K562 (cell line): ENCODE results near the gene CCDC71L. TPM values are rescaled to one million over a fixed set of nuclear protein-coding genes. Genes with fewer than 3 reads are reported as not detected.

ENCODE experiments used
- ATAC-seq: fragments of 200-7000 bp; cut with Tn5 transposase; 3 replicates; pipeline ENCODE4 v1.9.1; 2020; ENCODE audit warnings: moderate library complexity
- BruUV-seq: library from RNA; stranded (reverse); fragments of 400-500 nt; replicated peaks from 2 replicates; lab custom pipeline; 2021; lab: Mats Ljungman, UMichigan
- CTCF ChIA-PET: fragments of 300-600 bp; formaldehyde crosslinking; extraction: SDS; loops from one replicate; lab custom pipeline; 2021; ENCODE audit warnings: low intra/inter-chr PET ratio; lab: Yijun Ruan, JAX
- POLR2A ChIA-PET: fragments of 300-600, 350-650 bp; sonication (Branson Sonifier 250); formaldehyde crosslinking; extraction: SDS; loops from one replicate; lab custom pipeline; 2021; ENCODE audit warnings: antibody characterized with exemption, inconsistent platforms; lab: Yijun Ruan, JAX
- DNase-seq, 4 experiments: peaks; one replicate each; pipeline versions ENCODE4 v3.0.0 to v3.0.0-alpha.2; 2011 to 2018; ENCODE audit warnings: low spot score in 3 of 4, mixed read lengths in 3 of 4; ENCODE audit errors: extremely low read depth in 1 of 4
- FAIRE-seq: peaks from 2 replicates; lab custom pipeline; 2011; peaks lifted over from hg19 to GRCh38; lab: Jason Lieb, UNC
- H2AFZ ChIP-seq: 2 replicates; pipeline ENCODE4 v1.6.0; 2011; ENCODE audit warnings: low read depth, low read length, control low read depth, inconsistent platforms
- H3K27ac ChIP-seq: fragments of 200-600 bp; 3 replicates; pipeline ENCODE4 v1.8.0; 2011; ENCODE audit warnings: low read depth, mild to moderate bottlenecking, control low read depth, inconsistent platforms, low read length, moderate library complexity, mixed read lengths; ENCODE audit errors: extremely low read depth
- H3K27me3 ChIP-seq, 2 experiments: fragments of 300-600 bp in 1 of 2; 2 replicates in 1 of 2; 3 replicates in 1 of 2; pipeline versions ENCODE4 v1.6.0 to v1.8.0; 2011; ENCODE audit warnings: inconsistent platforms in 2 of 2, low read length in 2 of 2, mild to moderate bottlenecking in 1 of 2, mixed read lengths in 1 of 2, moderate library complexity in 1 of 2; ENCODE audit not compliant: control insufficient read depth in 2 of 2, insufficient read depth in 2 of 2
- H3K36me3 ChIP-seq: fragments of 300-600 bp; 3 replicates; pipeline ENCODE4 v1.8.0; 2011; ENCODE audit warnings: mild to moderate bottlenecking, low read length, inconsistent platforms; ENCODE audit not compliant: control insufficient read depth, insufficient read depth
- H3K4me1 ChIP-seq, 2 experiments: fragments of 200-600 bp in 1 of 2; replicated peaks in 1 of 2; 2 replicates in 1 of 2; 3 replicates in 1 of 2; pipeline versions ENCODE4 v1.5.1 to v1.8.0; 2011; ENCODE audit warnings: inconsistent platforms in 2 of 2, low read length in 2 of 2, mild to moderate bottlenecking in 1 of 2, mixed read lengths in 1 of 2, moderate library complexity in 1 of 2; ENCODE audit not compliant: control insufficient read depth in 2 of 2, insufficient read depth in 2 of 2
- H3K4me2 ChIP-seq: 2 replicates; pipeline ENCODE4 v1.6.1; 2011; ENCODE audit warnings: low read length, control low read depth, inconsistent platforms, mixed read lengths; ENCODE audit not compliant: insufficient read depth
- H3K4me3 ChIP-seq: fragments of 200-600 bp; sonication (generic), shearing (Covaris generic); 2 replicates; pipeline ENCODE4 v1.5.1; 2016; ENCODE audit warnings: control low read depth, inconsistent platforms
- H3K79me2 ChIP-seq: fragments of 200-600 bp; 3 replicates; pipeline ENCODE4 v1.8.0; 2011; ENCODE audit warnings: low read length, inconsistent platforms; ENCODE audit not compliant: control insufficient read depth, insufficient read depth
- H3K9ac ChIP-seq, 2 experiments: 2 replicates each; pipeline versions ENCODE4 v1.6.0 to v1.6.1; 2011; ENCODE audit warnings: low read depth in 2 of 2, low read length in 2 of 2, control low read depth in 1 of 2, inconsistent platforms in 1 of 2, mild to moderate bottlenecking in 1 of 2, mixed read lengths in 1 of 2; ENCODE audit not compliant: insufficient read depth in 1 of 2
- H3K9me1 ChIP-seq: one replicate; pipeline ENCODE4 v1.6.0; 2011; ENCODE audit warnings: inconsistent platforms, mild to moderate bottlenecking, low read length, moderate library complexity; ENCODE audit not compliant: control insufficient read depth, insufficient read depth
- H3K9me3 ChIP-seq: replicated peaks from 2 replicates; pipeline ENCODE4 v1.5.1; 2011; ENCODE audit warnings: low read depth, low read length, inconsistent platforms; ENCODE audit not compliant: control insufficient read depth, insufficient read depth
- H4K20me1 ChIP-seq: replicated peaks from 2 replicates; pipeline ENCODE4 v1.6.1; 2011; ENCODE audit warnings: low read length, inconsistent platforms, mixed read lengths; ENCODE audit not compliant: control insufficient read depth, insufficient read depth
- CCAR2 ChIP-seq: fragments of 200-400 bp; formaldehyde crosslinking; IDR thresholded peaks from 2 replicates; pipeline ENCODE4 v1.6.1; 2017; ENCODE audit warnings: mild to moderate bottlenecking, low read depth, low read length
- FOXJ2 ChIP-seq: fragments of 200-800 bp; sonication (Bioruptor generic); IDR thresholded peaks from 2 replicates; pipeline ENCODE4 v1.6.1; 2016; ENCODE audit warnings: missing genetic modification characterization, missing compliant biosample characterization
- LARP7 ChIP-seq: fragments of 450-650 bp; IDR thresholded peaks from 2 replicates; pipeline ENCODE4 v1.6.1; 2016
- MCM2 ChIP-seq: fragments of 450-650 bp; IDR thresholded peaks from 2 replicates; pipeline ENCODE4 v1.6.1; 2017; ENCODE audit warnings: low read depth, mild to moderate bottlenecking
- MEF2D ChIP-seq: conservative IDR thresholded peaks from 2 replicates; pipeline ENCODE4 v1.6.1; 2016; ENCODE audit warnings: low read depth, missing genetic modification characterization, missing compliant biosample characterization
- NCOA4 ChIP-seq: fragments of 450-650 bp; IDR thresholded peaks from 2 replicates; pipeline ENCODE4 v1.6.1; 2018; ENCODE audit warnings: mild to moderate bottlenecking; ENCODE audit not compliant: partially characterized antibody
- SAP30 ChIP-seq: fragments of 200-600 bp; sonication (generic); IDR thresholded peaks from 2 replicates; pipeline ENCODE4 v1.6.1; 2012; ENCODE audit warnings: borderline replicate concordance, low read depth, mild to moderate bottlenecking, moderate library complexity, low read length, control low read depth, inconsistent platforms; ENCODE audit not compliant: insufficient read depth, poor library complexity, severe bottlenecking
- TCFL5 ChIP-seq: fragments of 250-450 bp; sonication (Bioruptor Pico); conservative IDR thresholded peaks from 2 replicates; pipeline ENCODE4 v1.6.1; 2021; ENCODE audit warnings: mild to moderate bottlenecking, moderate library complexity, matching md5 sums
- ZNF121 ChIP-seq: sonication (generic); formaldehyde crosslinking; conservative IDR thresholded peaks from 2 replicates; pipeline ENCODE4 v1.8.0; 2022; ENCODE audit warnings: missing genetic modification reagents
- ZNF3 ChIP-seq: fragments of 250-450 bp; sonication (Bioruptor Pico); IDR thresholded peaks from 2 replicates; pipeline ENCODE4 v1.5.0; 2021; ENCODE audit warnings: mild to moderate bottlenecking, moderate library complexity
- ZNF584 ChIP-seq: fragments of 200-800 bp; sonication (Bioruptor generic); IDR thresholded peaks from 2 replicates; pipeline ENCODE4 v1.6.1; 2016; ENCODE audit warnings: low read depth, mild to moderate bottlenecking, missing genetic modification characterization, missing compliant biosample characterization
- WGBS: fragments of 100-300 bp; shearing (Covaris generic); methylation state at CpG from one replicate; pipeline ENCODE4 v1.1.6; 2016; ENCODE audit warnings: low coverage, mixed read lengths; ENCODE audit not compliant: insufficient coverage; ENCODE audit errors: missing lambda C conversion rate; 5-methylcytosine and 5-hydroxymethylcytosine counted together
- in situ Hi-C: fragments of 300-500 bp; cut with MboI; formaldehyde crosslinking; loops from 4 replicates; pipeline ENCODE4 v1.15.0; 2018; ENCODE audit warnings: inconsistent platforms, mixed read lengths
- intact Hi-C: fragments of 100-400 bp; cut with micrococcal nuclease; formaldehyde crosslinking; loops from 2 replicates; pipeline ENCODE4 v1.14.2; 2022
- polyA plus RNA-seq, 8 experiments: library from polyadenylated mRNA; depleted of rRNA in 4 of 8; stranded (reverse) in 5 of 8; unstranded in 3 of 8; fragments of >200 nt; fragmentation: Nextera tagmentation in 2 of 8; fragmentation: Illumina TruSeq in 1 of 8; extraction: Ambion mirVana in 2 of 8; extraction: Trizol in 1 of 8; gene quantifications; 2 replicates each; pipeline versions ENCODE4 v1.2.1 to v1.2.3, GENCODE V29; 2011 to 2014; ENCODE audit warnings: inconsistent platforms in 1 of 8, missing spikeins in 1 of 8
- total RNA-seq, 7 experiments: library from RNA; depleted of rRNA in 6 of 7; stranded (reverse); fragments of >200 nt in 6 of 7; fragmentation: Illumina TruSeq in 2 of 7; extraction: Trizol in 2 of 7; gene quantifications; 2 replicates each; pipeline versions ENCODE4 v1.2.1 to v1.2.3, GENCODE V29; 2011 to 2021; ENCODE audit warnings: low replicate concordance in 1 of 7
- TF ChIP-seq, protein P1 (sequence below): fragments of 200-800 bp; sonication (Bioruptor generic); IDR thresholded peaks from 2 replicates; pipeline ENCODE4 v1.6.1; 2016; ENCODE audit warnings: missing genetic modification characterization, missing compliant biosample characterization
- TF ChIP-seq, protein P2 (sequence below): IDR thresholded peaks from 2 replicates; pipeline ENCODE4 v1.6.1; 2011; ENCODE audit not compliant: insufficient read length; ENCODE audit errors: extremely low read depth

Gene CCDC71L
- total and polyA plus RNA-seq, 9 of the 15 experiments (the other 6 are each of a cell fraction or from before 2014, with no cell fraction given): 5.7 to 108 (median 25.4) TPM

- TF ChIP-seq, protein P1, sequence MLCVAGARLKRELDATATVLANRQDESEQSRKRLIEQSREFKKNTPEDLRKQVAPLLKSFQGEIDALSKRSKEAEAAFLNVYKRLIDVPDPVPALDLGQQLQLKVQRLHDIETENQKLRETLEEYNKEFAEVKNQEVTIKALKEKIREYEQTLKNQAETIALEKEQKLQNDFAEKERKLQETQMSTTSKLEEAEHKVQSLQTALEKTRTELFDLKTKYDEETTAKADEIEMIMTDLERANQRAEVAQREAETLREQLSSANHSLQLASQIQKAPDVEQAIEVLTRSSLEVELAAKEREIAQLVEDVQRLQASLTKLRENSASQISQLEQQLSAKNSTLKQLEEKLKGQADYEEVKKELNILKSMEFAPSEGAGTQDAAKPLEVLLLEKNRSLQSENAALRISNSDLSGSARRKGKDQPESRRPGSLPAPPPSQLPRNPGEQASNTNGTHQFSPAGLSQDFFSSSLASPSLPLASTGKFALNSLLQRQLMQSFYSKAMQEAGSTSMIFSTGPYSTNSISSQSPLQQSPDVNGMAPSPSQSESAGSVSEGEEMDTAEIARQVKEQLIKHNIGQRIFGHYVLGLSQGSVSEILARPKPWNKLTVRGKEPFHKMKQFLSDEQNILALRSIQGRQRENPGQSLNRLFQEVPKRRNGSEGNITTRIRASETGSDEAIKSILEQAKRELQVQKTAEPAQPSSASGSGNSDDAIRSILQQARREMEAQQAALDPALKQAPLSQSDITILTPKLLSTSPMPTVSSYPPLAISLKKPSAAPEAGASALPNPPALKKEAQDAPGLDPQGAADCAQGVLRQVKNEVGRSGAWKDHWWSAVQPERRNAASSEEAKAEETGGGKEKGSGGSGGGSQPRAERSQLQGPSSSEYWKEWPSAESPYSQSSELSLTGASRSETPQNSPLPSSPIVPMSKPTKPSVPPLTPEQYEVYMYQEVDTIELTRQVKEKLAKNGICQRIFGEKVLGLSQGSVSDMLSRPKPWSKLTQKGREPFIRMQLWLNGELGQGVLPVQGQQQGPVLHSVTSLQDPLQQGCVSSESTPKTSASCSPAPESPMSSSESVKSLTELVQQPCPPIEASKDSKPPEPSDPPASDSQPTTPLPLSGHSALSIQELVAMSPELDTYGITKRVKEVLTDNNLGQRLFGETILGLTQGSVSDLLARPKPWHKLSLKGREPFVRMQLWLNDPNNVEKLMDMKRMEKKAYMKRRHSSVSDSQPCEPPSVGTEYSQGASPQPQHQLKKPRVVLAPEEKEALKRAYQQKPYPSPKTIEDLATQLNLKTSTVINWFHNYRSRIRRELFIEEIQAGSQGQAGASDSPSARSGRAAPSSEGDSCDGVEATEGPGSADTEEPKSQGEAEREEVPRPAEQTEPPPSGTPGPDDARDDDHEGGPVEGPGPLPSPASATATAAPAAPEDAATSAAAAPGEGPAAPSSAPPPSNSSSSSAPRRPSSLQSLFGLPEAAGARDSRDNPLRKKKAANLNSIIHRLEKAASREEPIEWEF: no peak
- TF ChIP-seq FOXJ2 (tag): no peak
- TF ChIP-seq, all 486 proteins: peak for 12
Observed at GRCh38 chr7:106621393-106622132, 39.4 kb downstream of the CCDC71L start (continued).

DNA sequence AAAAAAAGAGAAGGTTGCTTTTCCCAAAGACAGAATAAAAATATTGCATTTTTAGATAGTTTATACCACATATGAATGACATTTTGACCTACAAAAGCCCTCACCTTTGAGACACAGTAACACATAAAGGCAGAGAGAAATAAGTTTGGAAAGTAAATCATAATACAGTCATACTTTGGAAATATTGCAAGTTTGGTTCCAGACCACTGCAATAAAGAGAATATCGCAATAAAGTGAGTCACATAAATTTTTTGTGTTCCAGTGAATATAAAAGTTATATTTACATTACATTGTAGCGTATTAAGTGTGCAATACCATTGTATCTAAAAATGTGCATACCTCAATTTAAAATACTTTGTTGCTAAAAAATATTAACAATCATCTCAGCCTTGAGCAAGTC, 40.3 kb downstream of the CCDC71L start:
- no peaks in the 10 kb centered on the region for H3K9me1 ChIP-seq
- in situ Hi-C loops (no loop called here), intact Hi-C loops (no loop called here)
- H3K27me3 ChIP-seq: no peaks in the 10 kb centered on the region
- no peak overlapping the region for H3K4me3 ChIP-seq
- peaks cover 8 to 39% of the 10 kb centered on the region in 2 experiments for H3K4me1 ChIP-seq
- no peak for ATAC-seq
- no peaks in the 10 kb centered on the region for H4K20me1 ChIP-seq
- no peak for FAIRE-seq
- no peak overlapping the region for H2AFZ ChIP-seq
- H3K27ac ChIP-seq: no peak overlapping the region
- POLR2A ChIA-PET: no interaction called here
- no peaks in the 10 kb centered on the region for H3K36me3 ChIP-seq
- 90% methylated on average over 2 of the region's 2 CpGs for WGBS
- H3K79me2 ChIP-seq: no peaks in the 10 kb centered on the region
- DNase-seq: no peak
- peaks cover 4% of the 10 kb centered on the region for H3K9me3 ChIP-seq
- CTCF ChIA-PET: no interaction called here
- no peak overlapping the region for H3K4me2 ChIP-seq
- H3K9ac ChIP-seq: no peak overlapping the region
- BruUV-seq: no TSS peak
- TF ChIP-seq LARP7 (no peak), ZNF584 (no peak), ZNF121 (CRISPR knock-in tag) (no peak), CCAR2 (no peak), SAP30 (no peak), ZNF3 (CRISPR knock-in tag) (no peak), NCOA4 (no peak), MEF2D (tag) (no peak), MCM2 (no peak), TCFL5 (CRISPR knock-in tag) (no peak)
- TF ChIP-seq, protein P2, sequence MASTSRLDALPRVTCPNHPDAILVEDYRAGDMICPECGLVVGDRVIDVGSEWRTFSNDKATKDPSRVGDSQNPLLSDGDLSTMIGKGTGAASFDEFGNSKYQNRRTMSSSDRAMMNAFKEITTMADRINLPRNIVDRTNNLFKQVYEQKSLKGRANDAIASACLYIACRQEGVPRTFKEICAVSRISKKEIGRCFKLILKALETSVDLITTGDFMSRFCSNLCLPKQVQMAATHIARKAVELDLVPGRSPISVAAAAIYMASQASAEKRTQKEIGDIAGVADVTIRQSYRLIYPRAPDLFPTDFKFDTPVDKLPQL: no peak
